ENCODE data around the gene DEGS2.

The DEGS2 gene

DNA sequence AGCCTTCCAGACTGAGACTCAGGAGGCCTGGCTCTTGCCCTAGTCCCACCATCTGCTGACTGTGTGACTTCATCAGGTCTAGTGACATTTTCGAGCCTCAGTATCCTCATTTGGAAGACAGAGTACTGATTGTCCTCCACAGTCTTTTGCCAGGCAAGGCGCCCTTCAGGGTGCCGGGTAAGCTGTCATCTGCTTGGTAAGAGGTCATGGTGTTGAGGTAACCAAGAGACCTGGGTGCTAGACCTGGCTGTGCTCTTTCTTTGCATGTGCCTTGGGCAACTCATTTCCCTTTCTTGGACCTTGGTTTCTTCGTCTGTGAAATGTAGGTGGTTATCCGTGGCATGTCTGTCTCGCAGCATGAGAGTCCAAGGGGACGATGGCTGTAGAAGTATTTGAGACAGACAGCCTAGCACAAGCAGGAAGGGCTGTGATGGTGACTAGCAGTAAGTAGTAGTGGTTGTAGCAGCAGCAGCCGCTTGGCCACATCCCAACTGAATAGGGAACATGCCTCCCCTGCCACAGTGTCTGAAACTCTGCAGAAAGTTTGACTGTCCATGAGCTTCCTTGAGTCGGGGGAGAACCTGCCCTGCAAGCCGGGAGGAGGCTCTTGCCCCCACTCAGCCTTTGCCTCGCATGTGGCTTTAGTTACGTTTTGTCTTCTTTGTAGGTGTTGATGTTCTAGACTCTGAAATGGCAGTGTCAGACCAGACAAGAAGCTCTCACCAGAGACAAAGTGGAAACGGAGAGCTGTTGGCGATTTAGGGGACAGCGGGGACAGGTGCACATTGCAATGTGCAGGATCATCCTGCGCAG, 53.9 kb downstream of the DEGS2 start:
- Histone ChIP-seq H2BK12ac (ENCODE audit: low read length) (no peak overlapping the region), H3K4me2 (ENCODE audit: low read length) (no peak overlapping the region), H4K8ac (ENCODE audit: low read depth, low read length) (no peak overlapping the region), H4K12ac (ENCODE audit: low read depth, low read length) (no peak overlapping the region), H3K9ac (ENCODE audit: low read length) (no peak overlapping the region), H3K27me3 (ENCODE audit: insufficient read depth, low read length) (no peaks in the 10 kb centered on the region), H3K79me2 (ENCODE audit: control insufficient read depth, insufficient read depth, low read length, poor library complexity) (no peaks in the 10 kb centered on the region), H3K79me1 (ENCODE audit: low read length) (no peaks in the 10 kb centered on the region), H3K14ac (ENCODE audit: low read length) (no peak overlapping the region), H3K4me1 (ENCODE audit: control insufficient read depth in 1 of 2, insufficient read depth in 2 of 2, low read length in 2 of 2) (peaks cover 10% of the 10 kb centered on the region in 2 experiments), H3K4me3 (ENCODE audit: low read depth, low read length) (no peak overlapping the region), H3K36me3 (ENCODE audit: control insufficient read depth in 1 of 2, insufficient read depth in 2 of 2, low read length in 2 of 2) (peaks cover 0 to 2% of the 10 kb centered on the region in 2 experiments), H4K91ac (ENCODE audit: low read depth, low read length) (no peak overlapping the region), H3K23ac (ENCODE audit: low read length) (no peak overlapping the region), H3K27ac (ENCODE audit: low read depth, low read length) (no peak overlapping the region), H2BK5ac (ENCODE audit: low read depth, low read length, poor library complexity) (no peak overlapping the region), H2BK120ac (ENCODE audit: insufficient read depth, low read length, poor library complexity) (no peak overlapping the region), H3K18ac (ENCODE audit: low read length) (no peak overlapping the region), H2AK5ac (ENCODE audit: low read length) (no peak overlapping the region), H3K9me3 (ENCODE audit: insufficient read depth, low read depth, low read length) (no peaks in the 10 kb centered on the region), H3K4ac (ENCODE audit: low read depth, low read length) (no peak overlapping the region), H2AFZ (ENCODE audit: insufficient read depth, low read length, poor library complexity) (no peak overlapping the region)
- WGBS (ENCODE audit: extremely low coverage, insufficient coverage, insufficient read length) = no CpG with 5 or more reads among the region's 16 CpGs
- no peak for DNase-seq

DNA sequence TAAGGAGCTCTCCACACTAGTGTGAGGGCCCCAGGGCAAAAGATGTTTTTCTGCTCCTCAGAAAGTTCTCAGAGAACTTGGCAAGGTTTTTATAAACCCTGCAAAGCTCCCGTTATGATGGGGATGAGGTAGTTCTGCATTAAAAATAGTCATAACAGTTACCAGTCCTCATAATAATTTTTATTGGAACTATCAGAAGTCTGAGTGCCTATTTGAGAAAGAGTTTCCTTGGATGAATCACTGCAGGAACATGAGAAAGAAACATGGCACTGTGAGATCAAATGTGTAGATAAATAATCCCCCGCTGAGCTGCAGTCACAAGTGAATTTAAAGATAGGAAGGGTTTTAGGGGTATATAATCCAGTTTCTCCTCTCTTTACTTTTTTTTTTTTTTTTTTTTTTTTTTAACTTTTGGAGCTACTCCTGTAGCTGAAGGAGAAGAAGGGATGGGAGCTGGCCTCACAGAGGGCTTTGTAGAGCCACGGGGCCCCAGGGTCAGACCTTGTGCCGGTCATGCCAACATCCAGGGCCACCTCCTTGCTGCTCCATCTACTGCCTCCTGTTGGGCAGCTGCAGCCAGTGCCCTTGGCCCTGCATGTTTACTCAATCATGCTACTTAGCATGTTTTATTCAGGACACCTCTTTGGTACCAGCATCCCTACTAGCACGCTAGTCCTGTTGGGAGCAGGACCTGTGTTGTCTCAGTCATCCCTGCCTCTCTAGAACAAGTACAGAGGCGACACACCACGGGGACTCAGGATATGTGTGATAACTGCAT, 54.7 kb downstream of the DEGS2 start:
- Histone ChIP-seq H2BK12ac (ENCODE audit: low read length) (no peak overlapping the region), H2AFZ (ENCODE audit: insufficient read depth, low read length, poor library complexity) (no peak overlapping the region), H3K4me1 (ENCODE audit: control insufficient read depth in 1 of 2, insufficient read depth in 2 of 2, low read length in 2 of 2) (peaks cover 10 to 15% of the 10 kb centered on the region in 2 experiments), H4K91ac (ENCODE audit: low read depth, low read length) (no peak overlapping the region), H3K23ac (ENCODE audit: low read length) (no peak overlapping the region), H3K9ac (ENCODE audit: low read length) (no peak overlapping the region), H2AK5ac (ENCODE audit: low read length) (no peak overlapping the region), H3K14ac (ENCODE audit: low read length) (no peak overlapping the region), H3K18ac (ENCODE audit: low read length) (no peak overlapping the region), H2BK120ac (ENCODE audit: insufficient read depth, low read length, poor library complexity) (no peak overlapping the region), H3K79me1 (ENCODE audit: low read length) (no peaks in the 10 kb centered on the region), H3K79me2 (ENCODE audit: control insufficient read depth, insufficient read depth, low read length, poor library complexity) (no peaks in the 10 kb centered on the region), H3K4me2 (ENCODE audit: low read length) (no peak overlapping the region), H3K4me3 (ENCODE audit: low read depth, low read length) (no peak overlapping the region), H3K9me3 (ENCODE audit: insufficient read depth, low read depth, low read length) (no peaks in the 10 kb centered on the region), H3K27me3 (ENCODE audit: insufficient read depth, low read length) (no peaks in the 10 kb centered on the region), H2BK5ac (ENCODE audit: low read depth, low read length, poor library complexity) (no peak overlapping the region), H4K12ac (ENCODE audit: low read depth, low read length) (no peak overlapping the region), H3K36me3 (ENCODE audit: control insufficient read depth in 1 of 2, insufficient read depth in 2 of 2, low read length in 2 of 2) (peaks cover 0 to 2% of the 10 kb centered on the region in 2 experiments), H3K4ac (ENCODE audit: low read depth, low read length) (no peak overlapping the region), H4K8ac (ENCODE audit: low read depth, low read length) (no peak overlapping the region), H3K27ac (ENCODE audit: low read depth, low read length) (no peak overlapping the region)
- peak in 1 of 2 donors; percentile 20 for DNase-seq
- no CpG with 5 or more reads among the region's 7 CpGs for WGBS (ENCODE audit: extremely low coverage, insufficient coverage, insufficient read length)

DNA sequence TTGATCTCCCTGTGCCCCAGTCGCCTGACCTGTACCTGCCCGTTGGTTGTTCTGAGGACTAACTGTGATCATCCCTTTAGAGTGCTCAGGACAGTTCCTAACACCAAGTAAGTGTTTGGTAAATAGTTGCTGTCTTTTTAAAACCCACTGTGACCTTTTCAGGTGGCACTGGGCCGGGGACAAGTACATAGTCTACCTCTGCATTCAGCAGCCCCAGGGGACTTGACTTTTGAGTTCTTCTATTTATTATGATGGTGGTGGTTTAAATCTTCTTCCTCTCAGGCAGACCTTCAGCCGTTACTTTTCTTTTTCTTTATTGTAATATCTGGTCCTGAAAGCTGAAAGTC, 55.5 kb downstream of the DEGS2 start:
- Histone ChIP-seq H4K91ac (ENCODE audit: low read depth, low read length) (no peak overlapping the region), H2BK120ac (ENCODE audit: insufficient read depth, low read length, poor library complexity) (no peak overlapping the region), H2AK5ac (ENCODE audit: low read length) (no peak overlapping the region), H3K4me1 (ENCODE audit: control insufficient read depth in 1 of 2, insufficient read depth in 2 of 2, low read length in 2 of 2) (peaks cover 10 to 15% of the 10 kb centered on the region in 2 experiments), H2AFZ (ENCODE audit: insufficient read depth, low read length, poor library complexity) (no peak overlapping the region), H4K8ac (ENCODE audit: low read depth, low read length) (no peak overlapping the region), H3K27me3 (ENCODE audit: insufficient read depth, low read length) (no peaks in the 10 kb centered on the region), H2BK12ac (ENCODE audit: low read length) (no peak overlapping the region), H3K9ac (ENCODE audit: low read length) (no peak overlapping the region), H2BK5ac (ENCODE audit: low read depth, low read length, poor library complexity) (no peak overlapping the region), H3K27ac (ENCODE audit: low read depth, low read length) (no peak overlapping the region), H3K4ac (ENCODE audit: low read depth, low read length) (no peak overlapping the region), H4K12ac (ENCODE audit: low read depth, low read length) (no peak overlapping the region), H3K79me1 (ENCODE audit: low read length) (no peaks in the 10 kb centered on the region), H3K18ac (ENCODE audit: low read length) (no peak overlapping the region), H3K4me2 (ENCODE audit: low read length) (no peak overlapping the region), H3K79me2 (ENCODE audit: control insufficient read depth, insufficient read depth, low read length, poor library complexity) (no peaks in the 10 kb centered on the region), H3K36me3 (ENCODE audit: control insufficient read depth in 1 of 2, insufficient read depth in 2 of 2, low read length in 2 of 2) (peaks cover 0 to 2% of the 10 kb centered on the region in 2 experiments), H3K14ac (ENCODE audit: low read length) (no peak overlapping the region), H3K4me3 (ENCODE audit: low read depth, low read length) (no peak overlapping the region), H3K23ac (ENCODE audit: low read length) (no peak overlapping the region), H3K9me3 (ENCODE audit: insufficient read depth, low read depth, low read length) (no peaks in the 10 kb centered on the region)
- no peak for DNase-seq
- no CpG with 5 or more reads among the region's 4 CpGs for WGBS (ENCODE audit: extremely low coverage, insufficient coverage, insufficient read length)

DNA sequence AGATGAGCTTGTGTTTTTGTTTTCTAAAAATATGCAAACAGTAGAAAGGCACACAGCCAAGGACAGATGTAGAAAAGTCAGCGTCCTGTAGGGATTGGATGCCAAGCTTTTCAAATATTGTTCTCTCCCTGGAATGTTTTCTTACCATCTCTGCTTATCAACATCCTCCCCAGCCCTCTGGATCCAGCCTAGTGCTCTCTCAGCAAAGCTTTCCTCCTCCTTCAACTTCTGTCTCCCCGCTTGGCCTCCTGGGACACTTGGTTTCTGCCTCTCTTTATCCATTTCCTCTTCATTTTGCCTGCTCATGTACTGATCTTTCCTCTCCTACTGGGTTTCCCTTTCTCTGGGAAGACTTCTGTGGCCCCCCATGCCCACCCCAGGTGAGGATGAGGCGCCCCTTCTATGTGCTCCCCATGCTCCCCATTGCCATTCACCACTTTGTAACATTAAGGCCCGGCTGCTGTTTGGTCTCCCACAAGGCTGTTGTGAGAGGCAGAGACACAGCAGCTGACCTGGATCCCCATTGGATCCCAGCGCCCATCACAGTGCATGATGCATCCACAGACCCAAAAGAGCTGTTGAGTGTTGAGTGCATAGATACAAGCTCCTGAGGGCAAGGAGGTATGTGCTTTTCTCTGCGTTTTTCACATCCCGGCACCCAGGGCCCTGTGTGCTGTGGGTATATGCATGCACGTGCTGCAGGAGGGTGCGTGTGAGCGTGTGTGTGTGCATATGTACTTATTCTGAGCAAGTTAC, 56.0 kb downstream of the DEGS2 start:
- no peak overlapping the region for H2AFZ ChIP-seq (ENCODE audit: insufficient read depth, low read length, poor library complexity)
- no peak overlapping the region for H3K9ac ChIP-seq (ENCODE audit: low read length)
- H2BK120ac ChIP-seq (ENCODE audit: insufficient read depth, low read length, poor library complexity) = no peak overlapping the region
- H4K12ac ChIP-seq (ENCODE audit: low read depth, low read length) = no peak overlapping the region
- no peak overlapping the region for H4K91ac ChIP-seq (ENCODE audit: low read depth, low read length)
- H3K4me2 ChIP-seq (ENCODE audit: low read length) = no peak overlapping the region
- H3K79me2 ChIP-seq (ENCODE audit: control insufficient read depth, insufficient read depth, low read length, poor library complexity) = no peaks in the 10 kb centered on the region
- peaks cover 0 to 2% of the 10 kb centered on the region in 2 experiments for H3K36me3 ChIP-seq (ENCODE audit: control insufficient read depth in 1 of 2, insufficient read depth in 2 of 2, low read length in 2 of 2)
- WGBS (ENCODE audit: extremely low coverage, insufficient coverage, insufficient read length) = no CpG with 5 or more reads among the region's 10 CpGs
- no peak overlapping the region for H4K8ac ChIP-seq (ENCODE audit: low read depth, low read length)
- no peaks in the 10 kb centered on the region for H3K27me3 ChIP-seq (ENCODE audit: insufficient read depth, low read length)
- H2BK12ac ChIP-seq (ENCODE audit: low read length) = no peak overlapping the region
- no peak overlapping the region for H2BK5ac ChIP-seq (ENCODE audit: low read depth, low read length, poor library complexity)
- no peak overlapping the region for H3K4me3 ChIP-seq (ENCODE audit: low read depth, low read length)
- no peaks in the 10 kb centered on the region for H3K9me3 ChIP-seq (ENCODE audit: insufficient read depth, low read depth, low read length)
- H3K79me1 ChIP-seq (ENCODE audit: low read length) = no peaks in the 10 kb centered on the region
- H2AK5ac ChIP-seq (ENCODE audit: low read length) = no peak overlapping the region
- no peak overlapping the region for H3K4ac ChIP-seq (ENCODE audit: low read depth, low read length)
- H3K14ac ChIP-seq (ENCODE audit: low read length) = no peak overlapping the region
- H3K18ac ChIP-seq (ENCODE audit: low read length) = no peak overlapping the region
- H3K4me1 ChIP-seq (ENCODE audit: control insufficient read depth in 1 of 2, insufficient read depth in 2 of 2, low read length in 2 of 2) = peaks cover 10 to 15% of the 10 kb centered on the region in 2 experiments
- no peak for DNase-seq
- no peak overlapping the region for H3K23ac ChIP-seq (ENCODE audit: low read length)
- no peak overlapping the region for H3K27ac ChIP-seq (ENCODE audit: low read depth, low read length)

All from trophoblast cell (in vitro differentiated cells and primary cell).